IPS-20b (cell line): Measurements from ENCODE around the gene KY.

Experiments
- H3K27ac ChIP-seq: one replicate; pipeline ENCODE4 v1.5.1; 2013; ENCODE audit warnings: low read length
- H3K27me3 ChIP-seq: 2 replicates; pipeline ENCODE4 v1.6.1; 2013; ENCODE audit warnings: mild to moderate bottlenecking, low read length, inconsistent platforms; ENCODE audit not compliant: insufficient read depth
- H3K36me3 ChIP-seq: 2 replicates; pipeline ENCODE4 v1.6.1; 2013; ENCODE audit warnings: low read depth, mild to moderate bottlenecking, inconsistent platforms, low read length, moderate library complexity; ENCODE audit not compliant: insufficient read depth
- H3K4me1 ChIP-seq: 2 replicates; pipeline ENCODE4 v1.6.1; 2013; ENCODE audit warnings: mild to moderate bottlenecking, control low read depth, inconsistent platforms, low read length, moderate library complexity; ENCODE audit not compliant: insufficient read depth
- H3K4me3 ChIP-seq: 2 replicates; pipeline ENCODE4 v1.5.1; 2013; ENCODE audit warnings: mild to moderate bottlenecking, low read length, inconsistent platforms
- H3K9ac ChIP-seq: 2 replicates; pipeline ENCODE4 v1.6.1; 2013; ENCODE audit warnings: low read depth, mild to moderate bottlenecking, inconsistent platforms, low read length, moderate library complexity
- H3K9me3 ChIP-seq: 2 replicates; pipeline ENCODE4 v1.6.1; 2013; ENCODE audit warnings: mild to moderate bottlenecking, low read depth, low read length, inconsistent platforms; ENCODE audit not compliant: insufficient read depth

Gene KY

GRCh38 chr3:134687642-134688041, 36.8 kb upstream of the KY start:
- H3K9ac ChIP-seq, result no peak overlapping the region
- H3K27me3 ChIP-seq, result peaks cover 39% of the 10 kb centered on the region
- H3K27ac ChIP-seq, result no peak overlapping the region
- no peaks in the 10 kb centered on the region for H3K9me3 ChIP-seq
- H3K36me3 ChIP-seq, result no peaks in the 10 kb centered on the region
- H3K4me3 ChIP-seq, result no peak overlapping the region
- H3K4me1 ChIP-seq, result no peaks in the 10 kb centered on the region

DNA sequence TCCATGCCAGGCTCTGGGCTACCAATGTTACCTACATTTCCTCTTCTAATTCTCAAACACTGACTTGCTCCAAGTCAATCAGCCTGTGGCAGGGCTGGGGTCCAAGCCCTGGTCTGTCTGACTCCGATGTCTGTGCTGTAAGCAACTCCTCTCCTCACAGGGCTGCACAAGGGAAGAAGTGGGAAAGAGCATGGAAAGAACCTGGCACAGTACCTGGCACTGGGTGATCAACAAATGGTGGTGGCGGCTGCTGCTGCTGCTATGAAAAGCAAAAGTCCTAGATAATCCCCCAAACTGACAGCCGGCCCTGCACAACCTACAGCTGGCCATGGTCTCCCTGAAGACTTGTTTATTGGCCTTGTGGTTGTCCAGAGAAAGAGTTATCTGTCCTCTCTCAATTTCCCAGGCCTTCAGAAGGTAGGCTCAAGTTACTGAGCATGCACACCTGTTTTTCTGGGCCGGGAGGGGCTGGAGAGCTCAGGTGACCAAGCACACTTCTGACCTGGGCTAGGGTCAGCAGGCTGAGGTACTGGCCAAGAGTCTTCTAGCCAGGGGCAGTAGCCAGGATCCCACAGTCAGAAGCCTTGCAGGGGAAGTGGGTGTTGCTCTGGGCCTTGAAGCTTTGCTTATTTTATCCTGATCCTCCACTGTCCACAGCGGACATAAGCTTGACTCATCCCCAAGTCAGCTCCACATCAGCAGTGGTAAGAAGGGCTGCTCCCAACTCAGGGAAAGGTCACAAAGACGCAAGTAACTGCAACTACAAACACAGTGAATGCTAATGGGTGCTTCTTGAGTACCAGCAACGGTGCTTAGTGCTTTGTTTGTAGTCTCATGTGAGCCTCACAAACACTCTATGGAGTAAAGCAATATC, 35.3 kb upstream of the KY start:
- Histone ChIP-seq H3K36me3 (no peaks in the 10 kb centered on the region), H3K27ac (no peak overlapping the region), H3K4me1 (no peaks in the 10 kb centered on the region), H3K27me3 (peaks cover 30% of the 10 kb centered on the region), H3K9me3 (no peaks in the 10 kb centered on the region), H3K9ac (no peak overlapping the region), H3K4me3 (no peak overlapping the region)

DNA sequence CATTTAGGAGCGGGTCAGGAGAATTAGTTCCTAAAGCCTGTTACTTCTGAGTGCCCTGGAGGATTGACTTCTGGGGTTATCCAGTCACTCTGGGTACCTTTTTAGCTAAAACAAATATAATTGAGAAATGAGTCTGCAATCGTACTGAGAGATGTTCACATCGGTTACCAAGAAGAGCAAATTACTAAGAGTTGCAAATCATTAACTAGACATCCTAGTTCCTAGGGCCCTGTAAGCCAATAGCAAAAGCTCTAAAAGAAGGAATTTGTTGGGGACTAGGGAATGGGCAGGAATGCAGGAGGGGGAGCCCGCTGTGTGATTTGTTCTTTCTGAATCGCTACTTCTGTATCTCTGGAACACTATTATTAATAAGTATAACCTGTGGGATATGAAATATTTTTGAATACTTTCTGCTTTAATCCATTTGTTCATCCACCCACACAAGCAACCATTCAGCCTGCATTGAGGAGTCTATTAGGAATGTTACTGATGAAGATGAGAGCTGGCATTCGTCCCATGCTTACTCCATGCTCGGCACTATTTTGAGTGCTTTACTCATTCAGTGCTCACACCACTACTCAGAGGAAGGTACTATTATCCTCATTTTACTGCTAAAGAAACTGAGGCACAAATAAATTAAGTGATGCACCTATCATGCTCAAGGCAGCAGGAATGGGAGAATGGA, 31.5 kb upstream of the KY start:
- no peaks in the 10 kb centered on the region for H3K4me1 ChIP-seq
- H3K27me3 ChIP-seq, result peaks cover 12% of the 10 kb centered on the region
- H3K36me3 ChIP-seq, result no peaks in the 10 kb centered on the region
- no peak overlapping the region for H3K27ac ChIP-seq
- H3K9me3 ChIP-seq, result no peaks in the 10 kb centered on the region
- H3K9ac ChIP-seq, result no peak overlapping the region
- H3K4me3 ChIP-seq, result no peak overlapping the region

DNA sequence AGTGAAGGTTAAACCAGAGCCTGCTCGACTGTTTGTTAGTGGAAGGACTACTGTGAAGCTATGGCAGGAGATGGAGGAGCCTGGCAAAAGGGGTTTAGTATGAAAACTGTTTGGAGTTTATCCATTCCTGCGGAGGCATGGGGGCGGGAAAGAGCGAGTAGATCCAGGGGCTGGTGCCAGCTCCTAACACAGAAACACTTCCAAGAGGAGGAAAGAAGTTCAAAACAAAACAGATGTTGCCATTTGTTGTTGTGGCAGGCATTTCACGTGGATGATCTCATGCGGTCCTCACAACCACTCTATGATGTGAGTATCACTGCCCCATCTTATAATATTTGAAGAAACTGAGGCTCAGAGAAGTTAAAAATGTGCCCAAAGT, 30.7 kb upstream of the KY start:
- H3K27ac ChIP-seq, result no peak overlapping the region
- H3K36me3 ChIP-seq, result no peaks in the 10 kb centered on the region
- H3K4me1 ChIP-seq, result no peaks in the 10 kb centered on the region
- no peak overlapping the region for H3K9ac ChIP-seq
- no peaks in the 10 kb centered on the region for H3K9me3 ChIP-seq
- no peak overlapping the region for H3K4me3 ChIP-seq
- peaks cover 13% of the 10 kb centered on the region for H3K27me3 ChIP-seq

DNA sequence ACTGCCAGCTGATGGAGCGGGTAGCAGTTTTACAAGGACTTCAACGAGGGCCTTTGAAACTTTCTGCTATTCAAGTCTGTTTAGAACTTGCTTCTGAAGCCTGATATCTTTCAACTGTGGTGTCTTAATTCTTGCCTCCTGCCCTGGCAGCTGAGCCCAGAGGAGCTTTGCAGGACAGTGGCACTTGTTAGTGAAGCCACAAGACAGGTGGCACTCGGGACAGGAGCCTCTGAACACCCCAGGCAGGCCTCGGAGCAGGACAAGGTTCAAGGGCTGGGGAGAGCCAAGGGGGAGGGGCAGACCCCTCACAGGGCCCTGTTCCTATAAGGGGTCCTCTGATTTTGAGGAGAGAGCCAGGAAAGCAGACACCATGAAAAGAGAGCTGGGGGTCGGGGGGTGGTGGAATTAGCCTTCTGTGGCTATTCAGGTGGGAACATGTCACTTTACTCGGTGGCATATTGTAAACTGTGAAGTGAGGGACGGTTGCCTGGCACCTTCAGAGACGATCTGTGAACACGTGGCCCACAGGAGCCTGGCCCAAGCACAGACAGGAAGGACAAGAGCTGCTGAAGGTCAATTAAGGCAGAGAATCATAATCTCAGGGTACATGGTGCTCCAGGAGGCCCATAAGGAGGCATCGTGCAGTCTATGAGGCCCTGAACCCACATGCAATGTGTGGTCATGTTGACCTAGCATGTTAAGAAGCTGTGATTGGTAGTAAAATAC, 30.1 kb upstream of the KY start:
- H3K36me3 ChIP-seq, result no peaks in the 10 kb centered on the region
- H3K27me3 ChIP-seq, result peaks cover 13% of the 10 kb centered on the region
- no peak overlapping the region for H3K9ac ChIP-seq
- no peaks in the 10 kb centered on the region for H3K9me3 ChIP-seq
- no peaks in the 10 kb centered on the region for H3K4me1 ChIP-seq
- no peak overlapping the region for H3K27ac ChIP-seq
- H3K4me3 ChIP-seq, result no peak overlapping the region

DNA sequence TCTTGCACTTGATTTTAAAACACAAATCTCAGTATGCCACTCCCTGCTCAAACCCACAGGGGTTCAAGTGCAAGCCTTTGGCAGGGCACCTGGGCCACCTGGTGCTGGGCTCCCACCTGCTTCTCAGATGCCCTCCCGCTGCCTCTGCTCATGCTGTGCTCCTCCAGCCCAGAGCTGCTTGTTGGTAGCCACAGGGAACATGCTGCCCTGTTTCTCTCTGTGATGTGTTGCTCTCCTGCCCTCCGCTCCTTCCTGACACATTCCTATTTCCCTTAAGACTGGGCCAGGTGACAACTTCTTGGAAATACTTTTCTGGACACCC, 27.1 kb upstream of the KY start:
- Histone ChIP-seq H3K27ac (no peak overlapping the region), H3K4me3 (no peak overlapping the region), H3K9me3 (peaks cover 4% of the 10 kb centered on the region; the same call in 1 of the 2 replicates), H3K36me3 (no peaks in the 10 kb centered on the region), H3K27me3 (peaks cover 13% of the 10 kb centered on the region), H3K4me1 (no peaks in the 10 kb centered on the region), H3K9ac (no peak overlapping the region)

DNA sequence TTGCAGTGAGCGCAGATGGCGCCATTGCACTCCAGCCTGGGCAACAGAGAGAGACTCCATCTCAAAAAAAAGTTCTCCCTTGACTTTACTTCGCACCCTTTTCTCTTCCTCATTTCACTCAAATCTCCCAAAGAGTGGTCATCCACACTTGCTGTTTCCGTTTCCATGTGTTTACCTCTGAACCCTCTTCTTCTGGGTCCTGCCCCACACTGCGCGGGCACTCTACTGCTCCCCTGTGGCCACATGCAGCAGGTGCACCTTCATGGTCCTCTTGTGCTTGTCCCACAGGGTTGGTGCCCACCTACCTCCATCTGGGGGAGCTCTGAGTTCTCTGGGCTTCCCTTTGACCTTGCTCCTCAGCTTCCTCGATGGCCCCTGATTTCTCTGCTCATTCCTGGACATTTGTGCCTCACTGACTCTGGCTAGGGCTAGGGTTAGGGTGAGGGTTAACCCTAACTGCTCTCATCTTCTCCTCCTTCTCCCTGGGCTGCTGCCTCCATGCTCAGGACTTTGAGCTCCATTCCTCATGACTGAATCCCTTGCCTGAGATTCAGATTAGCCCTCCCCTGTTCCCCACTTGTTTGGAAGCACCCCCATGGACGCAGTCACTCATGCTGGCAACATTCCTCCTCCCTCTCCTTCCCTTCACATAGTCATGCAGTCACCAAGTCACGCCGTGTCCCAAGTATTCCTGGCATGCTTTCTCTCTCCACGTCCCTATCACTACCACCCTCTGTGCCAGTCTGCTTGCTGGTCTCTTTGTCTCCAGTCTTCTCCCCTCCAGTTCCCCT, 26.6 kb upstream of the KY start:
- peaks cover 13% of the 10 kb centered on the region for H3K27me3 ChIP-seq
- no peak overlapping the region for H3K4me3 ChIP-seq
- no peaks in the 10 kb centered on the region for H3K4me1 ChIP-seq
- no peak overlapping the region for H3K27ac ChIP-seq
- H3K36me3 ChIP-seq, result no peaks in the 10 kb centered on the region
- no peak overlapping the region for H3K9ac ChIP-seq
- H3K9me3 ChIP-seq, result peaks cover 4% of the 10 kb centered on the region; the same call in 1 of the 2 replicates

DNA sequence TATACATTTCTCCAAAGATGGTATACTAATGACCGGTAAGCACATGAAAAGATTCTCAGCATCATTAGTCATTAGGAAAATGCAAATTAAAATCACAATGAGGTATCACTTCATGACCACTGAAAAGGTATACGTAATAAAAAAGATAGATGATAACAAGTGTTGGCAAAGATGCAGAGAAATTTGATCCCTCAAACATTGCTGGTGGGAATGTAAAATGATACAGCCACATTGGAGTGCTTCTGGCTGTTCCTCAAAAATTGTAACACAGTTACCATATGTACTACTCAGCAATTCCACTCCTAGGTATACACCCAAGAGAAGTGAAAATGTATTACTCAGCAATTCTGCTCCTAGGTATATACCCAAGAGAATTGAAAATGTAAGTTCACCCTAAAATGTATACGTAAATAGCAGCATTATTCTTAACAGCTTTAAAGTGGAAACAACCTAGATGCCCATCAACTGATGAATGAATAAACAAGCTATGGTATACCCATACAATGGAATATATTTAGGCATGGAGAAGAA, 25.0 kb upstream of the KY start:
- Histone ChIP-seq H3K27me3 (peaks cover 10% of the 10 kb centered on the region), H3K9ac (no peak overlapping the region), H3K4me3 (no peak overlapping the region), H3K36me3 (no peaks in the 10 kb centered on the region), H3K9me3 (peaks cover 4% of the 10 kb centered on the region; the same call in 1 of the 2 replicates), H3K27ac (no peak overlapping the region), H3K4me1 (no peaks in the 10 kb centered on the region)

GRCh38 chr3:134672571-134672970, 21.7 kb upstream of the KY start:
- H3K9me3 ChIP-seq, result peaks cover 4% of the 10 kb centered on the region; the same call in 1 of the 2 replicates
- H3K4me3 ChIP-seq, result no peak overlapping the region
- H3K27me3 ChIP-seq, result peaks cover 3% of the 10 kb centered on the region
- H3K36me3 ChIP-seq, result no peaks in the 10 kb centered on the region
- no peaks in the 10 kb centered on the region for H3K4me1 ChIP-seq
- H3K9ac ChIP-seq, result no peak overlapping the region
- H3K27ac ChIP-seq, result no peak overlapping the region

DNA sequence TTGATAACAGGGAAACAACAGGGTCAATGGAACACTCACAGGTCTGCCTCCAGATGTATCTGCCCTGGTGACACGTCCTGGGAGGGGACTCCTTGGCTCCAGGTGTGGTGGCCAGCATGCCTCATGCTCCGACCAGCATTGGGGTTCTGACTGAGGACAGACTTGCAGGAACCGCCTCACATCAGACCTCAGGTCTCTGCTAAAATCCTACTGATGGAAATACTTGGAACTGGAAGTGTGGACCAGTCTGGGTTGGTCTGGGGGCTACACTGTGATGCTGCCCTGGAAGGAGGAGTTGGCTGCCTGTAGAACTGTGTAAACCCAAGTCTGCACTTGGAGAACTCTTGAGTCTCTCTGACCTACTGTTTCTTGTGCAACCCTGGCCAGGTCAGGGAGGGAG, 17.1 kb upstream of the KY start:
- Histone ChIP-seq H3K9me3 (no peaks in the 10 kb centered on the region), H3K4me1 (no peaks in the 10 kb centered on the region), H3K36me3 (no peaks in the 10 kb centered on the region), H3K4me3 (no peak overlapping the region), H3K27ac (no peak overlapping the region), H3K9ac (no peak overlapping the region), H3K27me3 (no peaks in the 10 kb centered on the region; the same call in 1 of the 2 replicates)

DNA sequence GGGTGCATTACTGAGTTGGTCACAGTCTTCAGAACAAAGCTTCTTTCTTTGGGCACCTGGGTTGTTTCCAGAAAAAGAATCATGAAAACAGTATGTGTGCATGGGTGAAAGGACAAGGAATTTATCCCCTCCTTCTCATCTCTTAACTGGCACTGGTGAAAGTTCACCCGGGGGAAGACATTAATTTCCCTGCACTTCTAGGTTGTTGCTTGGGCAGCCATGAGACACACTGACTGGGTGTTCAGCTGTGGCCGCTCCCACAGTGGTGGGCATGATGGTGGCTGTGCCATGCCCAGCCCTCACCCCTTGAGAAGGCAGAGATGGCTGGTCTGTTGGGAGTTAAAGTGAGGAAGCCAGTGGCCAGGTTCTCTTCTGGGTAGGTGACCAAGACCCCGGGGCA, 16.6 kb upstream of the KY start:
- Histone ChIP-seq H3K9me3 (no peaks in the 10 kb centered on the region), H3K36me3 (no peaks in the 10 kb centered on the region), H3K4me3 (no peak overlapping the region), H3K4me1 (no peaks in the 10 kb centered on the region), H3K9ac (no peak overlapping the region), H3K27ac (no peak overlapping the region), H3K27me3 (no peaks in the 10 kb centered on the region; the same call in 1 of the 2 replicates)
